Globus pallidus (tissue), 1 donor: Measurements from ENCODE around the gene CYP3A7.
"Not testable (repeated sequence)": the region's sequence is repeated elsewhere in the genome, so short reads cannot be mapped to it uniquely, and the experiment has no call there.

Source experiments
- DNase-seq: peaks from one replicate; pipeline ENCODE4 v3.0.0-alpha.2; 2015; ENCODE audit warnings: low spot score

CYP3A7 gene

GRCh38 chr7:99734987-99735386, at the start of gene CYP3A7:
TSS of gene CYP3A7 (minus strand) at chr7:99735196. CDS start at chr7:99735093, 103 bp downstream.
- DNase-seq = no peak

GRCh38 chr7:99784007-99784406, 49.0 kb upstream of the CYP3A7 start, which contains the start of gene CYP3A4:
TSS of gene CYP3A4 (minus strand) at chr7:99784184. CDS start at chr7:99784081, 103 bp downstream.
- no peak for DNase-seq

GRCh38 chr7:99782012-99782953, 47.3 kb upstream of the CYP3A7 start:
- no peak for DNase-seq

DNA sequence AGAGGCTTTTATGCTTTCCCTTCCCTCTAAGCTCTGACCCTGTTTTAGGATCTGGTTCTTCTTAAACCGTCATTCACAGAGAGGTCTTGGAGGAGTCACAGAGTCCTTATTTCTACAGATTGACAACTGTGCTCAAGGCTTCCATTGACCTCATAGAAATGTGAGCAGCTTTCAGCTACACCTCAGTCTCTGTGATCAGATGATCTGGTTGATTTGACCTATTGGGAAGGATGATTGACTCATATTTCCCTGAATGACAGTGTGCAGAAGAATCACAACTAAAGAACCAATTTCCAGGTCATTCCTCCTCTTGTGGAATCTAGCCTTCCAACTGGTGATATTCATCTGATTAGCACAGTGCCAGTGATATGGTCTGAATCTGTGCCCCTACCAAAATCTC, 45.6 kb upstream of the CYP3A7 start:
- DNase-seq = no peak

DNA sequence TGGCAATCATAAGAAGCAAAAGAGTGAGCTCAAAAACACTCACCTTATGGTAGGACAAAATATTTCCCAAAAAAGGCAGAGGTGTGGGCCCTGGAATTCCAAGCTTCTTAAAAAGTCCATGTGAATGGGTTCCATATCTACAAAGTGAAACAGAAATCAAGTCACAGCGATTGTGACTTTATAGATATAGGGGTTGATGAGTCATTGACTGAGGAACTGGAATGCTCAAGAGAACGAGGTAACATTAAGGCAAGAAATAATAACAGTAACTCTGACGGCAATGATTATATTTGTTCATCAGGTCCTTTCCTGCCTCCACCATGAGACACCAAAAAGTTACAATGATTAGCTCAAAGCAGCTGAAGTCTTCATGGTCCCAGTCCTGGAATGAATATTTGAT, 45.0 kb upstream of the CYP3A7 start:
- DNase-seq = no peak

GRCh38 chr7:99778880-99779279, 43.9 kb upstream of the CYP3A7 start:
- no peak for DNase-seq

- not testable (repeated sequence) for DNase-seq
These were observed 38.4 kb upstream of the CYP3A7 start for GRCh38 chr7:99773395-99773794.

DNA sequence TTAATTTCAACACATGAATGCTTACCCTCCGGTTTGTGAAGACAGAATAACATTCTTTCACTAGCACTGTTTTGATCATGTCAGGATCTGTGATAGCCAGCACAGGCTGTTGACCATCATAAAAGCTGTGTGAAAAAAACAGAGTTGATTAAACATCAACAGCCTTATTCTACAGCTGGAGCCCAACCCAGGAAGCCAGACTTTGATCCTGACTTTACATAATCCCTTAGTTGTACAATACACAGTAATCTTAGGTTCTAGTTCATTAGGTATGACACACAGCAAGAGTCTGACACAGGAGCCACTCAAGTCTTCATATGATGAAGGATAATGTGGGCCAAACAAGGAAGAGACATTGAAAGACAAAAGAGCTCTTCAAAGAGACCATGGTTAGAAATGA, 37.6 kb upstream of the CYP3A7 start:
- DNase-seq = no peak

GRCh38 chr7:99769494-99769893, 34.5 kb upstream of the CYP3A7 start:
- not testable (repeated sequence) for DNase-seq

- DNase-seq = no peak
These were observed 33.5 kb upstream of the CYP3A7 start for GRCh38 chr7:99768471-99768870.

DNA sequence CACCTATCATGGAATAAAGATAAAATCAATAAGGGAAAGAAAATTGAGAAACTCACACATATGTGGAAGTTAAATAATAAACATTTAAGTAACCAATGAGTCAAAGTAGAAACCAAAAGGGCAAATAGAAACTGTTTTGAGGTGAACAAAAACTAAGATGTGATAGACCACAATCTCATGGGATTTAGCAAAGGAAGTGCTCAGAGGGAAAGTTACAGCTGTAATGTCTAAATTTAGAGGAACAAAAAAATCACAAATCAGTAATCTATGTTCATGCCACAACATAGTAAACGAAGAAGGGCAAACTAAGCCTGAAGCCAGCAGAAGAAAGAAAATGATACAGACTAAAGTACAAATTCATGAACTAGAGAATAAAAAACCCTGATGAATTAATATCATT, 32.7 kb upstream of the CYP3A7 start:
- DNase-seq = no peak

DNA sequence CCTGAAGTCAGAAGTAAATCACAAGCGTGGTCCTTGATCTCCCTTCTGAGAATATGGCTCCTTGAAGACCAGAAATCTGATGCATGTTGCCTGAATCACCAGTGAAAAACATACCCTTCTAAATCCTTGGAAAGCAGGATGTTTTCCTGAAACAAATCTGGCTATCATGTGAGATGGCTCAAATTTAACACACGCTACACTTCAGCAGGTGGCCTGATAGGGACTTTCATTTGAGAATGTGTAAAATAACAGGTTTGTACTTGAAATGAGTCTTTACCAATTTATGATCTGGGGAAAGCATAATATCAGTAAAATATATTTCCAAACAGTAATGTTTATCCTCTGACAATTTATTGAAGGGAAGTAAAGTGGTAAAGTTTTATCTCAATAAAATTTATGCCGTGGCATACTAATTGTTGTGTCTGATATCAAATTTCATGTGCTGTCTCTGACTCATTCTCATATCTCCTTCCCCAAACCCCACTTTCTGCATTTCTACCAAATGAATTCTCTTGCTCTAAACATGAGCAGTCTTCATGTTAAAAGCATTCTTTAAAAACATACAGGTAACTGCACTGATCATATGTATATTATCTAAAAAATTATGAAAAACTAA, 31.6 kb upstream of the CYP3A7 start:
- DNase-seq = no peak

- no peak for DNase-seq
These were observed 29.5 kb upstream of the CYP3A7 start for GRCh38 chr7:99764478-99764877.

DNA sequence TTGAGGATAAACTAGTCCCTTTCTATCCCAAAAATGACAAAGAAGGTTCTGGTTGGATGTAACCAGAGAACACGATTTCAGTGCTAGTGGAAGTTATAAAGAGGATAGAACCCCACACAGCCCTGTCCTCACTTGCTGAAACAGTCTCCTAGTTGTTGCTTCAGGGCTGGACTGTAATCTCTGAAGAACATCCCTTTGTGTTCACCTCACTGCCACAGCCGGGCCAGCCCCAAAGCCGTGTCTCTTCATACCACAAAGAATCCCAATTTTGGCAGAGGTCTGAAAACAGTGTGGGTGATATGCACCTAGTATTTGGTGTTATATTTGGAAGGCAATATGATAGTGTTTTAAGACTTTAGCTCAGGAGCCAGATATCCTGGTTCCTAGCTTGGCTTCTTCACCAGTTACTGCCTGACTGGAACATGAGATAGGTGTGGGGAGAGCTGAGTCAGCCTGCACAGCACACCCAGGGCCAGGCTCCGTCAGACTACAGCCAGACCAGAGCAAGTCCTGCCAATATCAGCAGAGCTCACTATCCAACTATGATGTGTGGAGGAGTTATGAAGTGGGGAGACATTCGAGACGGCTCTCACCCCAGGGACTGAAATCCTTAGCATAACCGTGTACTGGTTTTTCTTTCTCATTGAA, 27.8 kb upstream of the CYP3A7 start:
- no peak for DNase-seq

DNA sequence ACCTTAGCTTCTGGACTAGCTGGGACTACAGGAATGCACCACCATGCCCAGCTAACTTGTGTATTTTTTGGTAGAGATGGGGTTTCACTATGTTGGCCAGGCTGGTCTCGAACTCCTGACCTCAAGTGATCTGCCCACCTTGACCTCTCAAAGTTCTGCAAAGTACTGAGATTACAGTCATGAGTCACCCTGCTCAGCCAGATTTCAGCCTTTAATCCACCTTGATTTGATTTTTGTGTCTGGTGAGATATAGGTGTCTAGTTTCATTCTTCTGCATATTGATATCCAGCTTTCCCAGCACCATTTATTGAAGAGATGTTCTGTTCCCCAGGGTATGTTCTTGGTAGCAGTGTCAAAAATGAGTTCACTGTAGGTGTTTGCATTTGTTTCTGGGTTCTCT, 20.1 kb upstream of the CYP3A7 start:
- DNase-seq = no peak

GRCh38 chr7:99752356-99752755, 17.4 kb upstream of the CYP3A7 start:
- DNase-seq = no peak

- not testable (repeated sequence) for DNase-seq
These were observed 16.5 kb upstream of the CYP3A7 start for GRCh38 chr7:99751322-99752052.

DNA sequence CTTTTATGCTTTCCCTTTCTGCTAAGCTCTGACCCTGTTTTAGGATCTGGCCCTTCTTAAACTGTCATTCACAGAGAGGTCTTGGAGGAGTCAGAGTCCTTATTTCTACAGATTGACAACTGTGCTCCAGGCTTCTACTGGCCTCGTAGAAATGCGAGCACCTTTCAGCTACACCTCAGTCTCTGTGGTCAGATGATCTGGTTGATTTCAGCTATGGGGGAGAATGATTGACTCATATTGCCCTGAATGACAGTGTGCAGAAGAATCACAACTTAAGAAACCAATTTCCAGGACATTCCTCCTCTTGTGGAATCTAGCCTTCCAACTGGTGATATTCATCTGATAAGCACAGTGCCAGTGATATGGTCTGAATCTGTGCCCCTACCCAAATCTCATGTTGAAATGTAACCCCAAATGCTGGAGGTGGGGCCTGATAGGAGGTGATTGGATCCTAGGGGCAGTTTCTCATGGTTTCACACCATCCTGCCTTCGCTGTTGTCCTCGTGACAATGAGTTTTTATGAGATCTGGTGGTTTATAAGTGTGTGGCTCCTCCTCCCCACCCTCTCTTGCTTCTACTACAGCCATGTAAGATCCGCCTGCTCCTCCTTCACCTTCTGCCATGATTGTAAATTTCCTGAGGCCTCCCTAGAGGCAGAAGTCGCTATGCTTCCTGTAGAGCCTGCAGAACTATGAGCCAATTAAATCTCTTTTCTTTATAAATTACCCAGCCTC, 14.0 kb upstream of the CYP3A7 start:
- no peak for DNase-seq

- DNase-seq = not testable (repeated sequence)
These were observed 11.9 kb upstream of the CYP3A7 start for GRCh38 chr7:99746915-99747314.

DNA sequence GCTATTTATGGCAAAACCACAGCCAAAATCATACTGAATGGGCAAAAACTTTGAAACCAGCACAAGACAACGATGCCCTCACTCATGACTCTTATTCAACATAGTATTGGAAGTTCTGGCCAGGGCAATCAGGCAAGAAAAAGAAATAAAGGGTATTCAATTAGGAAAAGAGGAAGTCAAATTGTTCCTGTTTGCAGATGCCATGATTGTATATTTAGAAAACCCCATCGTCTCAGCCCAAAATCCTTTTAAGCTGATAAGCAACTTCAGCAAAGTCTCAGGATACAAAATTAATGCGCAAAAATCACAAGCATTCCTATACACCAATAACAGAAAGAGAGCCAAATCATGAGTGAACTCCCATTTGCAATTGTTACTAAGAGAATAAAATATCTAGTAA, 10.4 kb upstream of the CYP3A7 start:
- not testable (repeated sequence) for DNase-seq

- DNase-seq = no peak
These were observed 7.9 kb upstream of the CYP3A7 start for GRCh38 chr7:99742737-99743394.
